ENCODE measurements around the gene MICAL2. TPM values are rescaled to one million over a fixed set of nuclear protein-coding genes. Genes with fewer than 3 reads are reported as not detected.
A peak's percentile ranks its signal among the peaks of the same experiment; 100 is the strongest.

Gene MICAL2
- total and polyA plus RNA-seq, 2 of the 8 experiments (the other 6 are each of a cell fraction or from before 2014, with no cell fraction given): 1.3 to 4.1 TPM

DNA sequence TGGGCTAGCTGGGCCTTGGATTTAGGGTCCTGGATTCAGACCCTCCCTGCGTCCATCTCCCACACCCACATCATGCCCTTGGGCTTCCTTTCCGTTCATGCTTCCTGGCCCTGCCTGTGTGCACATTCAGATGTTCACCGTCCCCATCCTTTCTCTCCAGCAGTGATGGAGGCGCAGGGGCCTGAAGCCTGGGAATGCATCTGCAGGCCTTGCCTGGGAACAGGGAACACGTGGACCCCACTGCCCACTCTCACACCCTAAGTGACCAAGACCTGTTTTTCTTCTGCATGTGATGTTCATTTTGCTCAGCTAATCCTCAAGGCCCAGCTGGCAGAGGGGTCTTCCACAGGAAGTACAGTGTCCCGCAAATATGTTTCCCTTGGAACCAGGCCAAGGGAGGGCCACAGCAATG is 175.4 kb downstream of the MICAL2 start:
- H3K9ac ChIP-seq (replicated peaks in 1 of 4; ENCODE audit: extremely low read depth in 1 of 4, low read depth in 3 of 4, low read length in 3 of 4): no peak overlapping the region
- POLR2A ChIA-PET (ENCODE audit: partially characterized antibody): no interaction called here
- no peak for TF ChIP-seq TAF1 (IDR thresholded peaks at IDR 0.05; ENCODE audit: low read depth, low read length)
- TF ChIP-seq BCL11A (IDR thresholded peaks at IDR 0.05; ENCODE audit: low read depth in 2 of 2, low read length in 2 of 2): no peak
- TF ChIP-seq CHD1 (IDR thresholded peaks at IDR 0.05; ENCODE audit: low read depth, low read length): no peak
- TF ChIP-seq SP1 (IDR thresholded peaks at IDR 0.05; ENCODE audit: low read depth, low read length): no peak
- TF ChIP-seq TBP (IDR thresholded peaks at IDR 0.05; ENCODE audit: low read depth, low read length): no peak
- TF ChIP-seq, protein P1, sequence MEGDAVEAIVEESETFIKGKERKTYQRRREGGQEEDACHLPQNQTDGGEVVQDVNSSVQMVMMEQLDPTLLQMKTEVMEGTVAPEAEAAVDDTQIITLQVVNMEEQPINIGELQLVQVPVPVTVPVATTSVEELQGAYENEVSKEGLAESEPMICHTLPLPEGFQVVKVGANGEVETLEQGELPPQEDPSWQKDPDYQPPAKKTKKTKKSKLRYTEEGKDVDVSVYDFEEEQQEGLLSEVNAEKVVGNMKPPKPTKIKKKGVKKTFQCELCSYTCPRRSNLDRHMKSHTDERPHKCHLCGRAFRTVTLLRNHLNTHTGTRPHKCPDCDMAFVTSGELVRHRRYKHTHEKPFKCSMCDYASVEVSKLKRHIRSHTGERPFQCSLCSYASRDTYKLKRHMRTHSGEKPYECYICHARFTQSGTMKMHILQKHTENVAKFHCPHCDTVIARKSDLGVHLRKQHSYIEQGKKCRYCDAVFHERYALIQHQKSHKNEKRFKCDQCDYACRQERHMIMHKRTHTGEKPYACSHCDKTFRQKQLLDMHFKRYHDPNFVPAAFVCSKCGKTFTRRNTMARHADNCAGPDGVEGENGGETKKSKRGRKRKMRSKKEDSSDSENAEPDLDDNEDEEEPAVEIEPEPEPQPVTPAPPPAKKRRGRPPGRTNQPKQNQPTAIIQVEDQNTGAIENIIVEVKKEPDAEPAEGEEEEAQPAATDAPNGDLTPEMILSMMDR (IDR thresholded peaks at IDR 0.05; ENCODE audit: control extremely low read depth in 1 of 3, insufficient read depth in 1 of 3, low read depth in 1 of 3, low read length in 3 of 3): no peak
- TF ChIP-seq POLR2A (IDR thresholded peaks at IDR 0.05; ENCODE audit: control extremely low read depth in 1 of 2, low read depth in 2 of 2, low read length in 2 of 2): no peak
- TF ChIP-seq TEAD4 (IDR thresholded peaks at IDR 0.05; ENCODE audit: low read depth, low read length): no peak
- no peak for TF ChIP-seq SUZ12 (IDR thresholded peaks at IDR 0.05; ENCODE audit: low read length)
- no peak for TF ChIP-seq GTF2F1 (IDR thresholded peaks at IDR 0.05; ENCODE audit: borderline replicate concordance, low read depth, low read length)
- no peak for TF ChIP-seq POU5F1 (IDR thresholded peaks at IDR 0.05; ENCODE audit: low read depth, low read length)
- TF ChIP-seq HDAC2 (IDR thresholded peaks at IDR 0.05; ENCODE audit: borderline replicate concordance in 1 of 2, low read depth in 2 of 2, low read length in 2 of 2): no peak
- no peak for TF ChIP-seq SP4 (IDR thresholded peaks at IDR 0.05; ENCODE audit: low read length)

More for the DNA sequence above, 175.4 kb downstream of the MICAL2 start:
- H3K4me1 ChIP-seq (replicated peaks in 1 of 4; ENCODE audit: control insufficient read depth in 3 of 4, insufficient read depth in 4 of 4, low read length in 3 of 4): peaks cover 0 to 4% (median 3%) of the 10 kb centered on the region in 4 experiments; a peak in 3 of 7 replicates
- H3K9me3 ChIP-seq (ENCODE audit: insufficient read depth in 2 of 2, low read depth in 1 of 2, low read length in 1 of 2): no peaks in the 10 kb centered on the region
- H2AK5ac ChIP-seq (ENCODE audit: low read depth, low read length): no peak overlapping the region
- H4K8ac ChIP-seq (ENCODE audit: extremely low read depth, insufficient read depth, low read length): no peak overlapping the region
- no peaks in the 10 kb centered on the region for H3K36me3 ChIP-seq (ENCODE audit: control insufficient read depth in 2 of 4, insufficient read depth in 4 of 4, low read length in 3 of 4)
- H3K79me1 ChIP-seq (ENCODE audit: low read depth, low read length): no peaks in the 10 kb centered on the region
- H3K4ac ChIP-seq (replicated peaks; ENCODE audit: insufficient read length, low read depth, low read length): no peak overlapping the region
- H3K14ac ChIP-seq (ENCODE audit: insufficient read length): no peak overlapping the region
- no peak overlapping the region for H3K4me3 ChIP-seq (ENCODE audit: extremely low read depth in 1 of 4, insufficient read depth in 2 of 4, low read depth in 3 of 4, low read length in 4 of 4)
- FAIRE-seq (no peak), DNase-seq (ENCODE audit: low read depth in 1 of 2, low spot score in 2 of 2) (peak in 1 of 2 experiments; percentile 30)
- H4K20me1 ChIP-seq (replicated peaks in 1 of 2; ENCODE audit: control insufficient read depth in 1 of 2, insufficient read depth in 2 of 2, low read length in 2 of 2): no peaks in the 10 kb centered on the region
- no peak overlapping the region for H2AFZ ChIP-seq (ENCODE audit: low read length)
- no peak overlapping the region for H2BK15ac ChIP-seq (ENCODE audit: low read length)
- H3K79me2 ChIP-seq (ENCODE audit: control insufficient read depth in 1 of 2, insufficient read depth in 2 of 2, low read length in 2 of 2): no peaks in the 10 kb centered on the region
- 0 out of 2 replicates have a peak, but pooled peaks cover 1% of the 10 kb centered on the region for H3K23me2 ChIP-seq (ENCODE audit: low read depth, low read length)
- CTCF ChIA-PET (ENCODE audit: partially characterized antibody): interaction anchor here (0.8 to 22.1 kb wide), 14 partner anchors 47 to 628 kb away, joined by 3 to 403 read pairs (median 4); no protein-coding TSS in a partner anchor
- no peak overlapping the region for H3K4me2 ChIP-seq (ENCODE audit: insufficient read depth in 1 of 2, low read depth in 2 of 2, low read length in 2 of 2)
- H2BK120ac ChIP-seq (replicated peaks; ENCODE audit: low read depth, low read length): no peak overlapping the region
- no peak overlapping the region for H2BK12ac ChIP-seq (ENCODE audit: low read depth, low read length)
- no peak overlapping the region for H2BK5ac ChIP-seq (ENCODE audit: low read depth, low read length)
- H3K27ac ChIP-seq (ENCODE audit: low read depth, low read length): no peak overlapping the region
- H3K23ac ChIP-seq (ENCODE audit: insufficient read length): no peak overlapping the region
- H3K27me3 ChIP-seq (replicated peaks in 1 of 4; ENCODE audit: control insufficient read depth in 3 of 4, extremely low read depth in 1 of 4, insufficient read depth in 3 of 4, low read length in 3 of 4): no peaks in the 10 kb centered on the region
- H3K18ac ChIP-seq (ENCODE audit: extremely low read depth, low read length): no peak overlapping the region
- no peak overlapping the region for H4K91ac ChIP-seq (replicated peaks; ENCODE audit: insufficient read length, low read length)
- H4K5ac ChIP-seq (ENCODE audit: insufficient read length, low read depth, low read length): no peak overlapping the region
- no peak overlapping the region for H3K56ac ChIP-seq (replicated peaks; ENCODE audit: insufficient read length, low read depth, low read length)
- 89% methylated on average over 6 of the region's 6 CpGs; no CpG with 5 or more reads in 1 of the 2 experiments for WGBS, 2 experiments (ENCODE audit: extremely low coverage in 1 of 2, insufficient coverage in 1 of 2, insufficient read length in 1 of 2, insufficient replicate concordance in 2 of 2, low coverage in 1 of 2, low lambda C conversion rate in 2 of 2, missing lambda C conversion rate in 1 of 2)
- no peak overlapping the region for H2BK20ac ChIP-seq (ENCODE audit: low read length)

Data from H1 (cell line).